Breast epithelium (tissue), 3 donors: ENCODE data around the gene MIEN1.

Experiments used
- POLR2A ChIP-seq: fragments of 450-650 bp; IDR thresholded peaks from one replicate; pipeline ENCODE4 v1.6.1; 2016; ENCODE audit warnings: antibody characterized with exemption, mild to moderate bottlenecking, moderate library complexity
- TF ChIP-seq, protein P1 (sequence below), 3 donors: fragments of 450-650 bp; IDR thresholded peaks; one replicate each; pipeline ENCODE4 v1.5.1; 2016 to 2017; ENCODE audit warnings: antibody characterized with exemption in 3 of 3, mild to moderate bottlenecking in 3 of 3, moderate library complexity in 3 of 3

DNA sequence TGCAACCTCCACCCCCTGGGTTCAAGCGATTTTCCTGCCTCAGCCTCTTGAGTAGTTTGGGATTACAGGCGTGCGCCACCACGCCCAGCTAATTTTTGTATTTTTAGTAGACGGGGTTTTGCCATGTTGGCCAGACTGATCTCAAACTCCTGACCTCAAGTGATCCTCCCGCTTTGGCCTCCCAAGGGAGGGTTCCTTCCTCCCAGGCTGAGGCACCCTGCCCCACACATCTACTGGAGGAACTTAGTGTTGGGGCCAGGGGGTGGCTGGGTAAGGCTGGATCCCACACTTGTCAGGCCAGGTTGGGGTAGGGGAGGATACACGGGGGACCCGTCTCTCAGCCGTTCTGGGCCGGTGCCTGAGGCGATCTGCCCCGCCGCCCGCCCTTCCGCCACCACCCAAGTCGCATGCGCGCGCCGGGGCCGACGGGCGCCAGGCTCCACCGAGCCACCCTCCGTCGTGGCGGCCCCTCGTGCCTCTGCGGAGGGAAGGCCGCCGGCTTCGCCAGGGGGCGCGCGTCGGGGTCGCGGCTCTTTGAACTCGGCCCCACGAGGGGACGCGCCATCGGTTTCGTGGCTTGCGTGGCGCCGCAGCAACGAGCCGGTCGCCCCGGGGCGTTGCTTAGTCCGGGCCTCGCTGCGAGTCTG, 23.3 kb upstream of the MIEN1 start:
- TF ChIP-seq, protein P1, sequence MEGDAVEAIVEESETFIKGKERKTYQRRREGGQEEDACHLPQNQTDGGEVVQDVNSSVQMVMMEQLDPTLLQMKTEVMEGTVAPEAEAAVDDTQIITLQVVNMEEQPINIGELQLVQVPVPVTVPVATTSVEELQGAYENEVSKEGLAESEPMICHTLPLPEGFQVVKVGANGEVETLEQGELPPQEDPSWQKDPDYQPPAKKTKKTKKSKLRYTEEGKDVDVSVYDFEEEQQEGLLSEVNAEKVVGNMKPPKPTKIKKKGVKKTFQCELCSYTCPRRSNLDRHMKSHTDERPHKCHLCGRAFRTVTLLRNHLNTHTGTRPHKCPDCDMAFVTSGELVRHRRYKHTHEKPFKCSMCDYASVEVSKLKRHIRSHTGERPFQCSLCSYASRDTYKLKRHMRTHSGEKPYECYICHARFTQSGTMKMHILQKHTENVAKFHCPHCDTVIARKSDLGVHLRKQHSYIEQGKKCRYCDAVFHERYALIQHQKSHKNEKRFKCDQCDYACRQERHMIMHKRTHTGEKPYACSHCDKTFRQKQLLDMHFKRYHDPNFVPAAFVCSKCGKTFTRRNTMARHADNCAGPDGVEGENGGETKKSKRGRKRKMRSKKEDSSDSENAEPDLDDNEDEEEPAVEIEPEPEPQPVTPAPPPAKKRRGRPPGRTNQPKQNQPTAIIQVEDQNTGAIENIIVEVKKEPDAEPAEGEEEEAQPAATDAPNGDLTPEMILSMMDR (IDR thresholded peaks at IDR 0.05): no peak
- no peak for TF ChIP-seq POLR2A
